Measurements from ENCODE around the gene COPG1.
"Not testable (repeated sequence)": the region's sequence is repeated elsewhere in the genome, so short reads cannot be mapped to it uniquely, and the experiment has no call there.

DNA sequence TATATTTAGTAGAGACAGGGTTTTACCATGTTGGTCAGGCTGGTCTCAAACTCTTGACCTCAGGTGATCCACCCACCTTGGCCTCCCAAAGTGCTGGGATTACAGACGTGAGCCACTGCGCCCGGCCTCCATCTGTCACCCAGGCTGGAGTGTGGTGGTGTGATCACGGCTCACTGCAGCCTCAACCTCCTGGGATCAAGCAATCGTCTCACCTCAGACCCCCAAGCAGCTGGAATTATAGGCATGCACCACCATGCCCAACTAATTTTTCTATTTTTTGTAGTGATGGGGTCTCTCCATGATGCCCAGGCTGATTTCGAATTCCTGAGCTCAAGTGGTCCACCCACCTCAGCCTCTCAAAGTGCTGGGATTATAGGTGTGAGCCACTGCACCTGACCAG lies 15.6 kb downstream of the COPG1 start:
- TF ChIP-seq, protein P1, sequence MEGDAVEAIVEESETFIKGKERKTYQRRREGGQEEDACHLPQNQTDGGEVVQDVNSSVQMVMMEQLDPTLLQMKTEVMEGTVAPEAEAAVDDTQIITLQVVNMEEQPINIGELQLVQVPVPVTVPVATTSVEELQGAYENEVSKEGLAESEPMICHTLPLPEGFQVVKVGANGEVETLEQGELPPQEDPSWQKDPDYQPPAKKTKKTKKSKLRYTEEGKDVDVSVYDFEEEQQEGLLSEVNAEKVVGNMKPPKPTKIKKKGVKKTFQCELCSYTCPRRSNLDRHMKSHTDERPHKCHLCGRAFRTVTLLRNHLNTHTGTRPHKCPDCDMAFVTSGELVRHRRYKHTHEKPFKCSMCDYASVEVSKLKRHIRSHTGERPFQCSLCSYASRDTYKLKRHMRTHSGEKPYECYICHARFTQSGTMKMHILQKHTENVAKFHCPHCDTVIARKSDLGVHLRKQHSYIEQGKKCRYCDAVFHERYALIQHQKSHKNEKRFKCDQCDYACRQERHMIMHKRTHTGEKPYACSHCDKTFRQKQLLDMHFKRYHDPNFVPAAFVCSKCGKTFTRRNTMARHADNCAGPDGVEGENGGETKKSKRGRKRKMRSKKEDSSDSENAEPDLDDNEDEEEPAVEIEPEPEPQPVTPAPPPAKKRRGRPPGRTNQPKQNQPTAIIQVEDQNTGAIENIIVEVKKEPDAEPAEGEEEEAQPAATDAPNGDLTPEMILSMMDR (IDR thresholded peaks at IDR 0.05), result not testable (repeated sequence)
- TF ChIP-seq POLR2A (IDR thresholded peaks at IDR 0.05), result not testable (repeated sequence)
